HFF-Myc (cell line): ENCODE measurements around the gene UPF1.

Experiments
- DNase-seq: peaks from one replicate; pipeline ENCODE4 v3.0.0-alpha.2; 2011; ENCODE audit warnings: low read depth; ENCODE audit errors: extremely low read depth
- H3K4me3 ChIP-seq: replicated peaks from 2 replicates; pipeline ENCODE4 v1.5.1; 2011; ENCODE audit warnings: low read depth, mild to moderate bottlenecking, control low read depth, low read length
- TF ChIP-seq, protein P1 (sequence below): IDR thresholded peaks from 2 replicates; pipeline ENCODE4 v1.5.1; 2012; ENCODE audit warnings: mild to moderate bottlenecking, low read depth, low read length, control low read depth; ENCODE audit errors: missing control alignments

UPF1 gene

DNA sequence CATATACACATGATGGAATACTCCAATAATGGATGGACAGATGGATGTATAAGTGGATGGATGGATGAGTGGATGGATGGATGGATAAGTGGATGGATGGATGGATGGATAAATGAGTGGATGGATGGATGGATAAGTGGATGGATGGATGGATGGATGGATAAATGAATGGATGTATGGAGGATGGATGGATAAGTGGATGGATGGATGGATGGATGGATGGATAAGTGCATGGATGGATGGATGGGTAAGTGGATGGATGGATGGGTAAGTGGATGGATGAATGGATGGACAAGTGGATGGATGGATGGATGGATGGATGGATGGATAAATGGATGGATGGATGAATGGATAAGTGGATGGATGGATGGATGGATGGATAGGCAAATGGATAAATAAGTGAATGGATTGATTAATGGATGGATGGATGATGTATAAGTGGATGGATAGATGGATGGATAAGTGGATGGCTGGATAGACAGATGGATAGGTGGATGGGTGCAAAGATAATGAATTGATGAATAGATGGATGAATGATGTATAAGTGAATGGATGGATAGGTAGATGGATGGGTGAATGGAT lies 32.3 kb upstream of the UPF1 start:
- TF ChIP-seq, protein P1, sequence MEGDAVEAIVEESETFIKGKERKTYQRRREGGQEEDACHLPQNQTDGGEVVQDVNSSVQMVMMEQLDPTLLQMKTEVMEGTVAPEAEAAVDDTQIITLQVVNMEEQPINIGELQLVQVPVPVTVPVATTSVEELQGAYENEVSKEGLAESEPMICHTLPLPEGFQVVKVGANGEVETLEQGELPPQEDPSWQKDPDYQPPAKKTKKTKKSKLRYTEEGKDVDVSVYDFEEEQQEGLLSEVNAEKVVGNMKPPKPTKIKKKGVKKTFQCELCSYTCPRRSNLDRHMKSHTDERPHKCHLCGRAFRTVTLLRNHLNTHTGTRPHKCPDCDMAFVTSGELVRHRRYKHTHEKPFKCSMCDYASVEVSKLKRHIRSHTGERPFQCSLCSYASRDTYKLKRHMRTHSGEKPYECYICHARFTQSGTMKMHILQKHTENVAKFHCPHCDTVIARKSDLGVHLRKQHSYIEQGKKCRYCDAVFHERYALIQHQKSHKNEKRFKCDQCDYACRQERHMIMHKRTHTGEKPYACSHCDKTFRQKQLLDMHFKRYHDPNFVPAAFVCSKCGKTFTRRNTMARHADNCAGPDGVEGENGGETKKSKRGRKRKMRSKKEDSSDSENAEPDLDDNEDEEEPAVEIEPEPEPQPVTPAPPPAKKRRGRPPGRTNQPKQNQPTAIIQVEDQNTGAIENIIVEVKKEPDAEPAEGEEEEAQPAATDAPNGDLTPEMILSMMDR: no peak
- no peak overlapping the region for H3K4me3 ChIP-seq
- no peak for DNase-seq

DNA sequence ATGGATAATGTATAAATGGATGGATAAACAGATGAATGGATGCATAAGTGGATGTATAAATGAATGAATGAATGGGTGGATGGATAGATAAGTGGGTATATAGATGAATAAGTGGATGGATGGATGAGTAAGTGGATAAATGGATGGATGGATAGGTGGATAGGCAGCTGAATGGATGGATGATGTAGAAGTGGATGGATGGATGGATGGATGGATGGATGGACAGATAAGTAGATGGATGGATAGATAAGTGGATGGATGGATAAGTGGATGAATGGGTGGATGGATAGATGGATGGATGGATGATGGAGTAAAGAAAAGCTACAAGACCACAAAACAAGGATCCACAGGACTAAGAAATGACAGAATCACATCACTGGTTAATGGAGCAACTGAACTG lies 31.7 kb upstream of the UPF1 start:
- TF ChIP-seq, protein P1: no peak
- DNase-seq: no peak
- H3K4me3 ChIP-seq: no peak overlapping the region

DNA sequence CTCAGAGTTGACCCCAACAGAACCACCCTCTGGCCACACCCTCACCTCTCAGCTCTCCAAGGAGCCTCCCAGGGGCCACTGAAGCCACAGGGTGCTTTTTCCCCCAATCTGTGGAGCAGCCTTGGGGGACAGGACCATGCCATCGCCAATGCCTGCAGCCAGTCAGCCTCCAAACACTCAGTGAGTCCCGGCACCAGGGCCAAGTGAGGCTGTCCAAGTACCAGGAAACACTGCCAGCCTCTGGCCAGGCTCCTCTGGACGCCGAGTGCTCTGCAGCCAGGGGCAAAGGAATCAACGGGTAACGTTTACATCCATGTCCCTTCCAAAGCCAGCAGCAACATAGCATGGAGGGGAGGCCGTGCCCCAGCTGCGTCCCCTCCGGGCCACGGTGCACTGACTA lies 31.1 kb upstream of the UPF1 start:
- H3K4me3 ChIP-seq: no peak overlapping the region
- TF ChIP-seq, protein P1: no peak
- DNase-seq: no peak

DNA sequence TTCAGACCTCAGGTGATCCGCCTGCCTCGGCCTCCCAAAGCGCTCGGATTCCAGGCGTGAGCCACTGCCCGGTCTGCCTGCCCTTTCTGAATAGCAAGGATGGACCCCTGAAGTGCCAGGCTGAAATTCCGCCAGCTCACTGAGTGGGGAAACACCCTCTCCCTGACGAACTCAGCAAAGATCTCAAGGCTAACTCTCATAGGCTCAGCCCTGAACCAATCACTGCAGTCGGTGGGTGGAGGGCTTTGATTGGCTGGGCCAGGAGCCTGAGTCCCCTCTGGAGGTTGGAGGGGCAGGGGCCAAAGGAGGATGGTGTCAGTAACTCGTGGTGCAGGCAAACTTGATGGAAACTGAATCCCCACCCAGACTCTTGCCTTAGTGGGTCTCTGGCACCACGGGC lies 29.4 kb upstream of the UPF1 start:
- no peak overlapping the region for H3K4me3 ChIP-seq
- DNase-seq: no peak
- TF ChIP-seq, protein P1: no peak

DNA sequence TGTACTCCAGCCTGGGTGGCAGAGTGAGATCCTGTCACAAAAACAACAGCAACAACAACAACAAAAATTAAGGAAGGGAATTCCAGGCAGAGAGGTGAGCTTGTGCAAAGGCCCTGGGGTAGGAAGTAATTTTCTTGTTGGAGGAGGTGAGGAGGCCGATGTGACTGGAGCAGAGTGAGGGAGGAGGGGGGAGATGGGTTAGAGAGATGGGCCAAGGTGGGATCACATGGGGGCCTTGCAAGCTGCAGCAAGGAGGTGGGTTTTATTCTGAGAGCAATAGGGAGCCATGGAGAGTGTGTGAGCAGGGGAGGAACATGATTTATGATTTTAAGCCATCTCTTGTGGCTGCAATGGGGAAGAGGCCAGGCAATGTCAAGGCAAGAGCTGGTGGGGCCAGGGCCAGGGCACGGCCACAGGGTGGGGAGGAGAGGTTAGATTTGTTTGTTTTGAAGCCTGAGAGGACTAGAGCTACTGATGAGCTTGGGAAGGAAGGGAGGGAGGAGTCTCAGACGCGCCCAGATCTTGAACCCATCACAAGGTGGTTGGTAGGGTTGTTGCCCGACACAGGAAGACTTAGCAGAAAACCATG lies 28.1 kb upstream of the UPF1 start:
- H3K4me3 ChIP-seq: no peak overlapping the region
- TF ChIP-seq, protein P1: no peak
- DNase-seq: no peak

DNA sequence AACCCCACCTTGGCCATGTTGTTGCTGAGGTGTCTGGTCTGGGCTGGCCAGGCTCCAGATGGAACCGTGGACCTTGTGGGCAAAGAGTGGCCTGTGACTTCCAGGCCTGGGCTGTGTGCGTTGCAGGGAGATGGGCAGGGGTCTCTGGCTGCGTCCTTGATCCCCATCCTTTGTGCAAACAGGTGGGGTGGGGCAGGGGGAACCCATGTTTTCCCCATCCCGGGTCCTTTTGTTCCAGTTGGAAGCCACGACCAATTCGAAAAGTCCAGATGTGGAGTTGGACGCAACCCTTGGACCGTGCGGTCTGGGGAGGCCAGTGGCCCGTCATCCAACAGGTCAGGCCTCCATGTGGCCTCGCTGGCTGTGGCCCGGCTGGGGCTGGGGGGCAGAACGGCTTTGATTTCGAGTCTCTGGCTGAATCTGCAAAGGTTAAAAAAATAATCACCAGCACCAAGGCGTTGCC lies 27.6 kb upstream of the UPF1 start:
- TF ChIP-seq, protein P1: no peak
- H3K4me3 ChIP-seq: no peak overlapping the region
- DNase-seq: no peak

DNA sequence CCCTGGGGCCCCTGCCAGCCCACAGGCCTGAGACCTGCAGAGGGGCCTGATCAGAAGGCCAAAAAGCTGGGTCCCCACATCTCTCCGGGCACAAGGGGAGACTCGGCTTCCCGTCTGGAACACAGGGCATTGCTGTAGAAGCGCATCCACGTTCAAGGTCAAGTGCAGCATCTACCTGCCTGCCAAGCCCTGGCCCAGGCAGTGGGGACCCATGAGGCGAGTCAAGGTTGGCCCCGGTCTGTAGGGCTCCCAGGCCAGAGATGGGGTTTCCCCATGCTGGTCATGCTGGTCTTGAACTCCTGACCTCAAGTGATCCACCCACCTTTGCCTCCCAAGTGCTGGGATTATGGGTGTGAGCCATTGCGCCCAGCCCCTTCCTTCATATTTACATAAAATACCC lies 27.1 kb upstream of the UPF1 start:
- TF ChIP-seq, protein P1: no peak
- no peak for DNase-seq

More for the DNA sequence above, 27.1 kb upstream of the UPF1 start:
- no peak overlapping the region for H3K4me3 ChIP-seq
